GM11168 (cell line): ENCODE results near the gene FKBP1A.

Experiments
- in situ Hi-C: fragments of 300-500 bp; cut with MboI; formaldehyde crosslinking; loops from one replicate; pipeline ENCODE4 v1.12.0; 2022; ENCODE audit warnings: low sequenced_read_pairs; ENCODE audit not compliant: unreplicated experiment

The FKBP1A gene

GRCh38 chr20:1323256-1323655, 69.6 kb downstream of the FKBP1A start:
- in situ Hi-C loops = no loop called here

GRCh38 chr20:1322511-1323245, 70.2 kb downstream of the FKBP1A start:
- in situ Hi-C loops = no loop called here

- in situ Hi-C loops = no loop called here
Observed at GRCh38 chr20:1321654-1321939, 71.3 kb downstream of the FKBP1A start.

DNA sequence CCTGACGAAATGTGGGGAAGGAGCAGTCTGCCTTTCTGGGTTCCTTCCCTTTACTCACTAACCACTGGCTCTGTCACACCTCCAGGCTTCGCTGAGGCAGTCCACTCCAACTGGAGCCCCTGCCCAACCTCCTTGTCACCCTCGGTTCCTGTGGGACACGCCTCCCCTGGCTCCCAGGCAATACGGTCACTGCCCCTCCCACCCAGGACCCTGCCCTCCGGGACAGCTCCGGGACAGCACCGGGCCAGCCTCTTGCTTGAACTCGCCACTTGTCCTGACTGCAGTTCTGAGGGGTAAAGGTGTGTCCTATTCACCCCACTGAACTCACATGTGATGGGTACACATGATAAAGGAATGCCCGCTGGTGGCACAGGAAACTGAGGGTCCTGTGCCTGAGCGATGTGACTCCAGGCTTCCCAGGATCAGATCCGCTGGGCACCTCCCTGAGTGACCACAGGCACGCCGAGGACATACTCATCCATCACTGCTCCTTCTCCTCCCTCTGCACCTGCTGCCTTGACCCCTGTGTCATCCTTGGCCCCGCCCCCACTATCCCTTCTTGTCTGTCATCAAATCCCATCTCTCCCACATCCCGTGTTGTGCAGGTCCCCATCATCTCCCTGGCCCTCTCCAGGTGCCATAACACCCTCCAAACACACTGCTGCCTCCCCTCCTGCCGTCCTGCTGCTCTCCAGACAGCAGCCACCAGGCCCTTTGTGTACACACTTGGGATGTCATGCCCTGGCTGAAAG, 71.8 kb downstream of the FKBP1A start:
- in situ Hi-C loops = no loop called here

- in situ Hi-C loops = no loop called here
Observed at GRCh38 chr20:1320016-1320415, 72.8 kb downstream of the FKBP1A start.

DNA sequence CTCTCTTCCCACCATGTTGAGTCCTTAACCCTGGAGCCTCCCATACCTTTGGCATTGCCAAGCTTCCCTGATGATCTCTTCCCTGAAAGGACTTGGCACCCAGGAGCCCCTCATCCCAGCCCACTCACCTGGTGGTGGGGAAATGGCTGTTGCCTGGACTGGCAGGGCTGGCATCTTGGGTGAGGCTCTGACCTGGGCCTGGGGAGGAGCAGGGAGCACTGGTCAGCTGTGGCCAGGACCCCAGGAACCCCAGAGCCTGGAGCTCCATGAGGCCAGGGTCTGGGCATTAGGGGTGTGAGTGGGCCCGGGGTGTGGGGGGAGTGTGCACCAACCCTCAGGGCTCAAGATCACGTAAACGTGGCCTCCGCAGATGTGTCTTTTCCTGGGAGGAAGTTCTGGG, 73.4 kb downstream of the FKBP1A start:
- in situ Hi-C loops = no loop called here

GRCh38 chr20:1319051-1319450, 73.8 kb downstream of the FKBP1A start:
- in situ Hi-C loops = no loop called here
